ENCODE measurements around the gene PAFAH1B2.
"Not testable (repeated sequence)": the region's sequence is repeated elsewhere in the genome, so short reads cannot be mapped to it uniquely, and the experiment has no call there.

The PAFAH1B2 gene

DNA sequence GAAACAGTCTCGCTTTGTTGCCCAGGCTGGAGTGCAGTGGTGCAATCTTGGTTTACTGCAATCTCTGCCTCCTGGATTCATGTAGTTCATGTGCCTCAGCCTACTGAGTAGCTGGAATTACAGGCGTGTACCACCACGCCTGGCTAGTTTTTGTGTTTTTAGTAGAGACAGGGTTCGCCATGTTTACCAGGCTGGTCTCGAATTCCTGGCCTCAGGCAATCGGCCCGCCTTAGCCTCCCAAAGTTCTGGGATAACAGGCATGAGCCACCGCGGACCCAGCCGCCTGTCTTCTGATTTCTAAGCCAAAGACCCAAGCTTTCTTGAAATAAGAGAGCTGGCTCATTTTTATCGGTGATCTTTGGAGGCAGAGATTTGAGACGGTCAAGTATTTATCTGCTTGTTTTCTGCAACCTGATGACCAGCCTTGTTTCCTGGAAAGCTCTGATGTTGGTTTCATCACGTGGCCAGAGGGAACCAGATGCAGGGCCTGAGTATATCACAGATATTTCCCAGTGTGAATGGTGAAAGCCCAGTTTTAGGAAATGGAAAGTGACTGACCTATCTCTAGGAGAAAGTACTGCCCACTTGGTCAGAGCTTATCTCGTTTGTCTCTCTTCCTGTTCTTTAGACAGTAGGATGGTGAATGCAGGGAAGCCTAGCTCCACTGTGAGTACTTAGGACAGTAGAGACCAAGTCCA lies 28.8 kb downstream of the PAFAH1B2 start:
- no peak for DNase-seq (ENCODE audit: low read depth in 3 of 3)

- DNase-seq (ENCODE audit: low read depth in 3 of 3) = no peak
Observed at GRCh38 chr11:117175104-117175503, 31.0 kb downstream of the PAFAH1B2 start.

GRCh38 chr11:117175781-117176180 lies 31.7 kb downstream of the PAFAH1B2 start:
- DNase-seq (ENCODE audit: low read depth in 3 of 3) = no peak

DNA sequence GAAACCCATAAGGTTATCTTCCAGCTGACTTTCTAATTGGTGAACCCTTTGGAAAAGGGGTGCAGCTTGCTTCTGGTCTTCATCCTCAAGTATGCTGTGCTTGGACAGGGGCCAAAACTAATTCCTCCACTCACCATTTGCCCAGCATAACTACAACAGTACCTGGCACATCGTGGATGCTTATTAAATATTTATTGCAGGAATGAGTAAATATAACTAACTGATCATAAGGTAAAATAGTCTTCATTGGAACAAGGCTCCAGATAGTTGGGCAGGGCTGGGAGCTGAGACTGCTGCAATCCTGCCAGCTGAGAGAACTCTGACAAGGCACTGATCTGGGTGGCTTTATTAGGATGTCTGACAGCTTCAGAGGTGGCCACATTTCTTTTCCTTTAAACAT lies 32.1 kb downstream of the PAFAH1B2 start:
- DNase-seq (ENCODE audit: low read depth in 3 of 3) = no peak

GRCh38 chr11:117177534-117178209 lies 33.6 kb downstream of the PAFAH1B2 start:
- no peak for DNase-seq (ENCODE audit: low read depth in 3 of 3)

DNA sequence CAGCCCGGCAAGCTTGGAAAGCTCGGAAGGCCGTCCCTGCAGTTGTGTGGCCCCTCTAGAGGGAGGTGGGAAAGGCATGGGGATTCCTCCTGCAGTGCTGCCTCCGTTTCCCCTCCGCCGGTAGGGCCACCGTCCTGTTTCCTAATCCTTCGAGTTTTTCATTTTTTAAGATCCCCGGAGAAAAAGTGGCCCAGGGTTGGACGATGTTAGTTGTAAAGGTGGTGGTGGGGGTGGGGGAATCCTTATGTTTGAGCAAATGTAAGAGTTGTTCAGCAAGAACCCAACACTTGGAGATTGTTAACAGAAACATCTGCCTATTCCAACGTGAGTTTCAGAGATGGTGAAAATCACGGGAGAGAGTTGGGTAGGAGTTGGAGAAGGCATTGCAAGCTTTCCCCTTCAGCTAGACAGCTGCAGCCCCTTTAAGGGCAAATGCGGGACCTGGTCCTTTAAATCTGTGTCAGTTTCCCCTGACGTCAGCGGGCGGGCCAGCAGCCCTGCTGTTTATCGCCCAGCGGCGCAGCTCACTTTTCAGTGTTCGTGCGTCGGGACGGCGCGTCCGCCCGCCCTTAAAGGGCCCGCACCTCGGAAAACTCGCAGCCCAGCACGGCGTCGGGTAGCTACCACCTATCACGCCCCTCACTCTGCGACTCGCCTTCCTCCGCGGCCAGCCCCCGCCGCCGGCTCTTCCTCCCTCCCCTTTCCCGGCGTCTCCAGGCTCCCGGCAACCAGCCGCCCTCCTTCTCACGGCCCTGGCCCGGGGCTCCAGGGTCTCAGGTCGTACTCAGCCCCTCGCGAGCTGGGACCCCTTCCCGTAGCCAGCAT lies 34.3 kb downstream of the PAFAH1B2 start, which contains the start of gene SIDT2:
SIDT2 (plus strand) TSS at position 534 of the 825 bp plus-strand sequence. CDS start 521 bp downstream, outside the sequence.
- DNase-seq (ENCODE audit: low read depth in 3 of 3) = peak; percentile 77 to 84 (median 77)

GRCh38 chr11:117179048-117179999 lies 35.2 kb downstream of the PAFAH1B2 start:
- DNase-seq (ENCODE audit: low read depth in 3 of 3) = peak in 2 of 3 donors; percentile 11 to 36

- no peak for DNase-seq (ENCODE audit: low read depth in 3 of 3)
Observed at GRCh38 chr11:117180020-117180419, 35.9 kb downstream of the PAFAH1B2 start.

GRCh38 chr11:117180661-117181585 lies 36.8 kb downstream of the PAFAH1B2 start:
- peak; percentile 40 to 67 (median 58) for DNase-seq (ENCODE audit: low read depth in 3 of 3)

- DNase-seq (ENCODE audit: low read depth in 3 of 3) = no peak
Observed at GRCh38 chr11:117181586-117182550, 37.8 kb downstream of the PAFAH1B2 start.

- no peak for DNase-seq (ENCODE audit: low read depth in 3 of 3)
Observed at GRCh38 chr11:117182551-117182935, 38.5 kb downstream of the PAFAH1B2 start.

GRCh38 chr11:117183178-117183577 lies 39.1 kb downstream of the PAFAH1B2 start:
- DNase-seq (ENCODE audit: low read depth in 3 of 3) = not testable (repeated sequence)

GRCh38 chr11:117183724-117184349 lies 39.8 kb downstream of the PAFAH1B2 start:
- DNase-seq (ENCODE audit: low read depth in 3 of 3) = no peak

DNA sequence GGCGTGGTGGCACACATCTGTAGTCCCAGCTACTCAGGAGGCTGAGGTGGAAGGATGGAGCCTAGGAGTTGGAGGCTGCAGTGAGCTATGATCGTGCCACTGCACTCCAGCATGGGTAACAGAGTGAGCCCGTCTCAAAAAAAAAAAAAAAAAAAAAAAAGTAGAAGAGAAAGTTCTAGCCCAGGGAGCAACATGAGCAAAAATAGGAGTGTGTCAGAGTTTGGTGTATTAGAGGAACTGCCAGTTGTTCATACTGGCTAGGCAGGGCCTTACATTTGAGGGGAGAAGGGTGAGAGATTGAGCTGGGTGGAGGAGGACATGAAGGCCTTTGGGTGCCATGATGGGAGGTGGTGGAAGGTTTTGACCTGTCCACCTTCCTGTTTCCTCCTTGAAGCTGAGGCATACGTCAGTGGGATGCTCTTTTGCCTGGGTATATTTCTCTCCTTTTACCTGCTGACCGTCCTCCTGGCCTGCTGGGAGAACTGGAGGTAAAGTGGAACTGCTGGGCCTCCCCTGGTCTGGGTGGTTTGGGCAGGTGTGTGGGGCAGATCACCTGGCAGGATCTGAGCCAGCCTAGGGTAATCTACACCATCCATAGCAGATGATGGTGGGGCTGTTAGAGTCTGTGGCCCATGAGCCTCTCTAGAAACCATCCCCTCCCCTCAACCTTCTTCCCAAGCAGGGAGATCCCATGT lies 41.8 kb downstream of the PAFAH1B2 start:
- DNase-seq (ENCODE audit: low read depth in 3 of 3) = no peak

DNA sequence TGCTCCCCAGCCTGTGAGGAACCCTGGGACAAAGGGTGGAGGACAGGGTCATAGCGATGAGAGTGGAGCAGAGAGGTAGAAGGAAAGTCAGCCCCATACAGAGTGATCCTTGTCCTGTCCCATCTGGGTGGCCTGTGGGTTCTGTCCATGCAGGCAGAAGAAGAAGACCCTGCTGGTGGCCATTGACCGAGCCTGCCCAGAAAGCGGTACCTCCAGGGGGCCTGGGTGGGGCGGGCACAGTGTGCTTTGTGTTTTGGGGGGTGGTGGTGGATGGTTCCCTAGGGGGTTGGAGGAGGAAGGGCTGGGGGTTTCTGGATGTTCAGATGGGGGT lies 42.3 kb downstream of the PAFAH1B2 start:
- DNase-seq (ENCODE audit: low read depth in 3 of 3) = no peak

- no peak for DNase-seq (ENCODE audit: low read depth in 3 of 3)
Observed at GRCh38 chr11:117187007-117187406, 42.9 kb downstream of the PAFAH1B2 start.

GRCh38 chr11:117187428-117187798 lies 43.3 kb downstream of the PAFAH1B2 start:
- no peak for DNase-seq (ENCODE audit: low read depth in 3 of 3)

Measured in stimulated activated CD4-positive, alpha-beta T cell treated with anti-CD3 and anti-CD28 coated beads, TNF-alpha, amount 100 ng/mL, for 48 hours (primary cell).